Upper lobe of left lung (tissue), 4 donors: ENCODE measurements around the gene OPCML.

Experiments
- EP300 ChIP-seq, 4 donors: sonication (generic); formaldehyde crosslinking; IDR thresholded peaks; one replicate each; pipeline ENCODE4 v1.5.1; 2017; ENCODE audit warnings: antibody characterized with exemption in 4 of 4, control low read depth in 2 of 4
- POLR2A ChIP-seq, 4 donors: fragments of 450-650 bp; IDR thresholded peaks; one replicate each; pipeline ENCODE4 v1.5.1; 2016 to 2017; ENCODE audit warnings: antibody characterized with exemption in 4 of 4, mild to moderate bottlenecking in 2 of 4
- POLR2AphosphoS5 ChIP-seq, 2 donors: sonication (generic); formaldehyde crosslinking; IDR thresholded peaks; one replicate each; pipeline ENCODE4 v1.5.1; 2017; ENCODE audit warnings: antibody characterized with exemption in 2 of 2
- TF ChIP-seq, protein P1 (sequence below), 6 experiments: fragments of 450-650 bp in 4 of 6; fragments of 200-600 bp in 2 of 6; sonication (generic) in 2 of 6; IDR thresholded peaks; one replicate each; pipeline ENCODE4 v1.5.1; 2016 to 2019; ENCODE audit warnings: antibody characterized with exemption in 6 of 6

GRCh38 chr11:133173810-133174412 lies 358.4 kb downstream of the OPCML start:
- TF ChIP-seq EP300 (IDR thresholded peaks at IDR 0.05) = no peak
- TF ChIP-seq, protein P1, sequence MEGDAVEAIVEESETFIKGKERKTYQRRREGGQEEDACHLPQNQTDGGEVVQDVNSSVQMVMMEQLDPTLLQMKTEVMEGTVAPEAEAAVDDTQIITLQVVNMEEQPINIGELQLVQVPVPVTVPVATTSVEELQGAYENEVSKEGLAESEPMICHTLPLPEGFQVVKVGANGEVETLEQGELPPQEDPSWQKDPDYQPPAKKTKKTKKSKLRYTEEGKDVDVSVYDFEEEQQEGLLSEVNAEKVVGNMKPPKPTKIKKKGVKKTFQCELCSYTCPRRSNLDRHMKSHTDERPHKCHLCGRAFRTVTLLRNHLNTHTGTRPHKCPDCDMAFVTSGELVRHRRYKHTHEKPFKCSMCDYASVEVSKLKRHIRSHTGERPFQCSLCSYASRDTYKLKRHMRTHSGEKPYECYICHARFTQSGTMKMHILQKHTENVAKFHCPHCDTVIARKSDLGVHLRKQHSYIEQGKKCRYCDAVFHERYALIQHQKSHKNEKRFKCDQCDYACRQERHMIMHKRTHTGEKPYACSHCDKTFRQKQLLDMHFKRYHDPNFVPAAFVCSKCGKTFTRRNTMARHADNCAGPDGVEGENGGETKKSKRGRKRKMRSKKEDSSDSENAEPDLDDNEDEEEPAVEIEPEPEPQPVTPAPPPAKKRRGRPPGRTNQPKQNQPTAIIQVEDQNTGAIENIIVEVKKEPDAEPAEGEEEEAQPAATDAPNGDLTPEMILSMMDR (IDR thresholded peaks at IDR 0.05) = no peak
- no peak for TF ChIP-seq POLR2AphosphoS5 (IDR thresholded peaks at IDR 0.05)
- no peak for TF ChIP-seq POLR2A (IDR thresholded peaks at IDR 0.05)
